ENCODE measurements around the gene C1orf210.
A peak's percentile ranks its signal among the peaks of the same experiment; 100 is the strongest.

C1orf210 gene

DNA sequence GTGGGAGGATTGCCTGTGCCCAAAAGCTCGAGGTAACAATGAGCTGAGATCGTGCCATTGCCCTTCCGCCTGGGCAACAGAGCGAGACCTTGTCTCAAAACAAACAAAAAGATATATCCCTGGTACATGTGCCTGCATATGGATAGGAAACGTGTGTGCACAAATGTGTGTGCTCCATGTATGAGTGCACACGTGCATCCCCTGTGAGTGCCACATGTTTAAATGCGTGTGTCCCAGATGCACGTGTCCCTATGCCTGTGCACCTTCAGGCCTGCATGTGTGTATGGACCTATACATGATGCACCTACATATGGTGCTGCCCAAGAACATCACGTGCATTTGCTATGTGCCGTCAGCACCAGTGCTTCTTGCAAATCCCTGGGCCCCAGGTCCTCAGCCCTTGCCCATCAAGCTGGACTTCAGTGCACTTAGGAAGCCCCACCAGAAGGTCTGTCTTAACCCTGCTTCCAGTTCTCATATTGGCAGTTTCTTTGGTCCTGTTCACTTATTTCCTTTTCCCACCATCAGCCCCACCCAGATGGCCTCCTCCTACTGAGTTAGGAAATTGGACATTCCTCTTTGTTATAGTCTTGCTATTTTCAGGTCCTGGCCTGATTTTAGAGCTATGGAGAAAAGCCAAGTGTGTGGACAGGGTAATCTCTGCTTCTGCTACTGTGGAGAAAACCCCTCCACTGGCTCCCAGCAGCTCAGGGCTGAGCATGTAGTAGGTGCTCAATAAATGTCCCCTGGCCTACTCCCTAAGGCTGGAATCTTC is 30.8 kb upstream of the C1orf210 start:
- H3K9me3 Mint-ChIP-seq, result no peaks in the 10 kb centered on the region
- H3K27ac Mint-ChIP-seq, result no peak overlapping the region
- no peaks in the 10 kb centered on the region for H3K36me3 Mint-ChIP-seq
- no peak for ATAC-seq
- H3K27me3 Mint-ChIP-seq, result peaks cover 7% of the 10 kb centered on the region
- H3K4me3 Mint-ChIP-seq, result no peak overlapping the region
- peaks cover 5% of the 10 kb centered on the region for H3K4me1 Mint-ChIP-seq

DNA sequence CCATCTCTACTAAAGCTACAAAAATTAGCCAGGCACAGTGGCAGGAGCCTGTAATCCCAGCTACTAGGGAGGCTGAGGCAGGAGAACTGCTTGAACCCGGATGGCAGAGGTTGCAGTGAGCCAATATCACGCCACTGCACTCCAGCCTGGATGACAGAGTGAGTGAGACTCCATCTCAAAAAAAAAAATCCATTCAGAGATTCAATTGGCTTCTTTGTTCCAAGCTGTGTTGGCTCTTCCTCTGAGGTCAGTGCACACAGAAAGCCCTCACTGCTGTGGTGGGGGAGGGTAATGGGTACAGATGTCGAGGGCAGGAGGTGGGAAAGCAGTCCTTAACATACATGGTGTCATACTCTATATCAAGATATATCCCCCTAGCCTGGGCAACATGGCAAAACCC is 30.1 kb upstream of the C1orf210 start:
- Mint-ChIP-seq H3K27ac (no peak overlapping the region), H3K4me1 (peaks cover 5% of the 10 kb centered on the region), H3K4me3 (no peak overlapping the region), H3K9me3 (no peaks in the 10 kb centered on the region), H3K36me3 (no peaks in the 10 kb centered on the region), H3K27me3 (peaks cover 7% of the 10 kb centered on the region)
- no peak for ATAC-seq

DNA sequence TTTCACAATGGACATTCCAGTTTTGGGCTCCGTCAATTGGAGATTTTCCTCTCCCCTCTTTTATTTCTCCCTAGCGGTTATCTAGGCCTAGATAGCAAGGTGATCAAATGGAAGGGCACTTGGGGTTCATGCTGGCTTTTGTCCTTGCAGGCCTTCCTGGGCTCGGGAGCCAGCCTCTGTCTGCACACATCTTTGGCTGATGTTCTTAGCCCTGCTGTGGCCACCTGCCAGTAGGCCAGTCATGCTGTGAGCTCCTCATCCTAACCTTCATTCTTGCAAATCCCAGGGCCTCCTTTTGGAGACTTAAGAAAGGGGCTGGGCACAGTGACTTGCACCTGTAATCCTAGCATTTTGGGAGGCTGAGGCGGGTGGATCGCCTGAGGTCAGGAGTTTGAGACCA is 28.9 kb upstream of the C1orf210 start:
- H3K27me3 Mint-ChIP-seq, result peaks cover 7% of the 10 kb centered on the region
- H3K4me3 Mint-ChIP-seq, result no peak overlapping the region
- ATAC-seq, result no peak
- peaks cover 5% of the 10 kb centered on the region for H3K4me1 Mint-ChIP-seq
- no peaks in the 10 kb centered on the region for H3K36me3 Mint-ChIP-seq
- no peaks in the 10 kb centered on the region for H3K9me3 Mint-ChIP-seq
- H3K27ac Mint-ChIP-seq, result no peak overlapping the region

GRCh38 chr1:43313771-43314170 is 28.4 kb upstream of the C1orf210 start:
- Mint-ChIP-seq H3K27me3 (peaks cover 10% of the 10 kb centered on the region), H3K27ac (no peak overlapping the region), H3K9me3 (no peaks in the 10 kb centered on the region), H3K4me3 (no peak overlapping the region), H3K4me1 (peaks cover 5% of the 10 kb centered on the region), H3K36me3 (no peaks in the 10 kb centered on the region)
- ATAC-seq, result no peak

GRCh38 chr1:43312663-43313515 is 27.5 kb upstream of the C1orf210 start:
- H3K4me1 Mint-ChIP-seq, result peaks cover under 1% of the 10 kb centered on the region
- H3K27me3 Mint-ChIP-seq, result peaks cover 19% of the 10 kb centered on the region
- H3K36me3 Mint-ChIP-seq, result no peaks in the 10 kb centered on the region
- H3K4me3 Mint-ChIP-seq, result no peak overlapping the region
- no peaks in the 10 kb centered on the region for H3K9me3 Mint-ChIP-seq
- ATAC-seq, result peak; percentile 13
- no peak overlapping the region for H3K27ac Mint-ChIP-seq

- no peaks in the 10 kb centered on the region for H3K9me3 Mint-ChIP-seq
- no peaks in the 10 kb centered on the region for H3K4me1 Mint-ChIP-seq
- no peaks in the 10 kb centered on the region for H3K36me3 Mint-ChIP-seq
- H3K4me3 Mint-ChIP-seq, result no peak overlapping the region
- no peak for ATAC-seq
- H3K27me3 Mint-ChIP-seq, result peaks cover 25% of the 10 kb centered on the region
- H3K27ac Mint-ChIP-seq, result no peak overlapping the region
Observed at GRCh38 chr1:43312212-43312623, 26.8 kb upstream of the C1orf210 start.

GRCh38 chr1:43311521-43311920 is 26.1 kb upstream of the C1orf210 start:
- ATAC-seq, result no peak
- peaks cover 29% of the 10 kb centered on the region for H3K27me3 Mint-ChIP-seq
- H3K9me3 Mint-ChIP-seq, result no peaks in the 10 kb centered on the region
- no peak overlapping the region for H3K4me3 Mint-ChIP-seq
- no peaks in the 10 kb centered on the region for H3K4me1 Mint-ChIP-seq
- no peaks in the 10 kb centered on the region for H3K36me3 Mint-ChIP-seq
- no peak overlapping the region for H3K27ac Mint-ChIP-seq

GRCh38 chr1:43309405-43310025 is 24.1 kb upstream of the C1orf210 start:
- no peak overlapping the region for H3K27ac Mint-ChIP-seq
- no peak overlapping the region for H3K4me3 Mint-ChIP-seq
- H3K4me1 Mint-ChIP-seq, result no peaks in the 10 kb centered on the region
- no peaks in the 10 kb centered on the region for H3K36me3 Mint-ChIP-seq
- ATAC-seq, result no peak
- peaks cover 44% of the 10 kb centered on the region for H3K27me3 Mint-ChIP-seq
- no peaks in the 10 kb centered on the region for H3K9me3 Mint-ChIP-seq

DNA sequence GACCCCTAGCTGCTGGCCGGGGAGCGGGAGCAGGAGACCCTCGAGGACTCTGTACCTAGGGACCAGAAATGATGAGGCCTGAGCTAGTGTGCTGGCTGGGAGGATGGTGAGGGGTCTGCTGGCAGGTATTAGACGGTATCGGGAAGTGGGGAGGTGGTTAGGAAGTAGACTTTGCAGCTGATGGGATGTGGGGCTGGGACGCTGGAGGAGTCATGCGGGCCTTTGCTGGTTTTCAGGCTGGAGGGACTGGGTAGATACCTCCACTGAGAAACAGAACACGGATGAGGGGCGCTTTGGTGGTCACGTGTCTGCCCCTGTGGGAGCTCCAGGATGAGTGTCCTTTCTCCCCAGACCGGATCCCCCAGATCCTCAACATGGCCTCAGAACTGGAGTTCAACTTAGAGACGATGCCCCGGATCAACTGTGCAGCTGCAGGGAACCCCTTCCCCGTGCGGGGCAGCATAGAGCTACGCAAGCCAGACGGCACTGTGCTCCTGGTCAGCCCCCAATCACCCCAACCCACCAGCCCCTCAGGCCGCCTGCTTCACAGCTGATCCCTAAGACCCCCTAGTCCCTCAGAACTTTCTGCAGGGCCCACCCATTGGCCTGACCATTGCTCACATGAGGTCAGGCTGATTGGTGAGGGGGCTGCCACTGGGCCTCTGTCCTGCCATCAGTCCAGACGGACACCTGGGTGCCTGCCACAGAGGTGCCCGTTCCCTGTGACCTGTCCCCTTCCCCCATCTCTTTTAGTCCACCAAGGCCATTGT is 23.4 kb upstream of the C1orf210 start:
- H3K4me1 Mint-ChIP-seq, result no peaks in the 10 kb centered on the region
- no peaks in the 10 kb centered on the region for H3K9me3 Mint-ChIP-seq
- no peaks in the 10 kb centered on the region for H3K36me3 Mint-ChIP-seq
- H3K27ac Mint-ChIP-seq, result no peak overlapping the region
- no peak overlapping the region for H3K4me3 Mint-ChIP-seq
- peaks cover 51% of the 10 kb centered on the region for H3K27me3 Mint-ChIP-seq
- no peak for ATAC-seq

GRCh38 chr1:43307458-43308158 is 22.2 kb upstream of the C1orf210 start:
- Mint-ChIP-seq H3K4me3 (no peak overlapping the region), H3K27me3 (peaks cover 54% of the 10 kb centered on the region), H3K27ac (no peak overlapping the region), H3K4me1 (no peaks in the 10 kb centered on the region), H3K36me3 (no peaks in the 10 kb centered on the region), H3K9me3 (no peaks in the 10 kb centered on the region)
- no peak for ATAC-seq

DNA sequence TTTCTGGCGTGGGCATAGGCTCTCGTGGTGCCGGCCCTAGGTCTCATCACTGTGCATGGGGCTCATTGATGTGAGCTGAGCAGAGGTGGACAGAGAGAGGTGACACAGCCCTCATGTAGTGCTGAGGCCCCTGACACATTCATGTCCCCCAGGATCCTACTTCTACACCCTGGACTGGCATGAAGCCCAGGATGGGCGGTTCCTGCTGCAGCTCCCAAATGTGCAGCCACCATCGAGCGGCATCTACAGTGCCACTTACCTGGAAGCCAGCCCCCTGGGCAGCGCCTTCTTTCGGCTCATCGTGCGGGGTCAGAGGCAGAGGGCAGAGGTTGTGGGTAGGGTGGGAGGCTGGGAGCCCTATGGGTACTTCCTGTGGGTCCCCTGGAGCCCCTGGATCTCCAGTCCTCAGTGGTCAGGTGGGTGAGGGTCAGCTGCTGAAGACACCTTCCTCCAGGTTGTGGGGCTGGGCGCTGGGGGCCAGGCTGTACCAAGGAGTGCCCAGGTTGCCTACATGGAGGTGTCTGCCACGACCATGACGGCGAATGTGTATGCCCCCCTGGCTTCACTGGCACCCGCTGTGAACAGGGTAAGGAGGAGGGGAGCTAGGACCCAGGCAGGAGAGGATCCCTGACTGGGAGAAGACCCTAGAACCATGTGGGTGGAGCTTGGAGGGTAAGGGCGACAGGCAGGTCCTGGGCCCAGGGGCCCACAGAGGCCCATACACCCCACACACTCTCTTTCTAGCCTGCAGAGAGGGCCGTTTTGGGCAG is 21.5 kb upstream of the C1orf210 start:
- Mint-ChIP-seq H3K9me3 (no peaks in the 10 kb centered on the region), H3K27me3 (peaks cover 60% of the 10 kb centered on the region), H3K4me3 (no peak overlapping the region), H3K27ac (no peak overlapping the region), H3K4me1 (no peaks in the 10 kb centered on the region), H3K36me3 (no peaks in the 10 kb centered on the region)
- no peak for ATAC-seq

- ATAC-seq, result no peak
- no peaks in the 10 kb centered on the region for H3K36me3 Mint-ChIP-seq
- no peaks in the 10 kb centered on the region for H3K4me1 Mint-ChIP-seq
- H3K27me3 Mint-ChIP-seq, result peaks cover 59% of the 10 kb centered on the region
- H3K9me3 Mint-ChIP-seq, result no peaks in the 10 kb centered on the region
- no peak overlapping the region for H3K4me3 Mint-ChIP-seq
- H3K27ac Mint-ChIP-seq, result no peak overlapping the region
Observed at GRCh38 chr1:43305926-43306687, 20.7 kb upstream of the C1orf210 start.

- Mint-ChIP-seq H3K4me3 (no peak overlapping the region), H3K4me1 (no peaks in the 10 kb centered on the region), H3K36me3 (no peaks in the 10 kb centered on the region), H3K9me3 (no peaks in the 10 kb centered on the region), H3K27me3 (peaks cover 65% of the 10 kb centered on the region), H3K27ac (no peak overlapping the region)
- ATAC-seq, result no peak
Observed at GRCh38 chr1:43305461-43305860, 20.1 kb upstream of the C1orf210 start.
